Panc1 (cell line): ENCODE measurements around the gene LMF1. TPM values are rescaled to one million over a fixed set of nuclear protein-coding genes. Genes with fewer than 3 reads are reported as not detected.

Experiments
- ATAC-seq: fragments of 200-7000 bp; cut with Tn5 transposase; 2 replicates; pipeline ENCODE4 v1.9.1; 2020; ENCODE audit warnings: mild to moderate bottlenecking, moderate library complexity
- BruUV-seq: library from RNA; stranded (reverse); fragments of 400-500 nt; replicated peaks from 2 replicates; lab custom pipeline; 2021; lab: Mats Ljungman, UMichigan
- CTCF ChIA-PET: fragments of 300-600 bp; sonication (Branson Sonifier 250); formaldehyde crosslinking; loops from one replicate; lab custom pipeline; 2022; ENCODE audit warnings: antibody characterized with exemption; lab: Charles Lee
- POLR2A ChIA-PET: fragments of 300-600 bp; sonication (Branson Sonifier 250); formaldehyde crosslinking; loops from one replicate; lab custom pipeline; 2022; ENCODE audit warnings: antibody characterized with exemption; lab: Charles Lee
- DNase-seq: peaks from one replicate; pipeline ENCODE4 v3.0.0-alpha.2; 2010; ENCODE audit warnings: low read depth, low spot score
- H3K27ac ChIP-seq: 2 replicates; pipeline ENCODE4 v1.5.1; 2011; ENCODE audit warnings: mild to moderate bottlenecking, low read length, inconsistent platforms
- H3K27me3 ChIP-seq: fragments of 200-500 bp; sonication (Bioruptor generic); 2 replicates; pipeline ENCODE4 v1.6.0; 2014; ENCODE audit warnings: low read length, inconsistent platforms; ENCODE audit not compliant: control insufficient read depth, insufficient read depth
- H3K36me3 ChIP-seq: fragments of 200-500 bp; sonication (Bioruptor generic); 2 replicates; pipeline ENCODE4 v1.5.1; 2014; ENCODE audit warnings: inconsistent platforms, mild to moderate bottlenecking, low read length, moderate library complexity; ENCODE audit not compliant: control insufficient read depth, insufficient read depth
- H3K4me1 ChIP-seq: 2 replicates; pipeline ENCODE4 v1.5.1; 2011; ENCODE audit warnings: inconsistent platforms, mild to moderate bottlenecking, low read length, moderate library complexity; ENCODE audit not compliant: control insufficient read depth, insufficient read depth
- H3K4me3 ChIP-seq, 2 experiments: 2 replicates each; pipeline ENCODE4 v1.5.1; 2011 to 2012; ENCODE audit warnings: low read depth in 2 of 2, low read length in 2 of 2, mild to moderate bottlenecking in 2 of 2, inconsistent platforms in 1 of 2, moderate library complexity in 1 of 2
- H3K9me3 ChIP-seq: fragments of 200-500 bp; sonication (Bioruptor generic); 2 replicates; pipeline ENCODE4 v1.5.1; 2014; ENCODE audit warnings: low read depth, mild to moderate bottlenecking, inconsistent platforms, low read length, moderate library complexity; ENCODE audit not compliant: control insufficient read depth, insufficient read depth
- POLR2AphosphoS5 ChIP-seq: IDR thresholded peaks from 2 replicates; pipeline ENCODE4 v1.6.1; 2012; ENCODE audit warnings: mild to moderate bottlenecking, low read depth, low read length, moderate library complexity
- REST ChIP-seq, 2 experiments: IDR thresholded peaks; 2 replicates each; pipeline ENCODE4 v1.6.1; 2011 to 2012; ENCODE audit warnings: low read depth in 2 of 2, control low read depth in 1 of 2, low read length in 1 of 2, mild to moderate bottlenecking in 1 of 2, moderate library complexity in 1 of 2; ENCODE audit not compliant: insufficient read depth in 1 of 2
- SIN3A ChIP-seq: IDR thresholded peaks from 2 replicates; pipeline ENCODE4 v1.6.1; 2012; ENCODE audit warnings: low read depth, mild to moderate bottlenecking, low read length, moderate library complexity, borderline replicate concordance; ENCODE audit not compliant: insufficient read depth
- TCF7L2 ChIP-seq: IDR thresholded peaks from 2 replicates; pipeline ENCODE4 v1.6.1; 2011; ENCODE audit warnings: mild to moderate bottlenecking, low read depth, low read length, inconsistent platforms
- in situ Hi-C: cut with HindIII; loops from 2 replicates; pipeline ENCODE4 v1.10.0; 2016; ENCODE audit warnings: low sequenced_read_pairs, low pct_unique_long_range_greater_than_20kb
- intact Hi-C: fragments of 100-400 bp; cut with micrococcal nuclease; formaldehyde crosslinking; loops from one replicate; pipeline ENCODE4 v1.10.0; 2022; ENCODE audit not compliant: unreplicated experiment
- total RNA-seq: library from RNA; stranded (reverse); gene quantifications from one replicate; pipeline ENCODE4 v1.2.1, GENCODE V29; 2021; ENCODE audit not compliant: unreplicated experiment
- TF ChIP-seq, protein P1 (sequence below): fragments of 450-650 bp; IDR thresholded peaks from 2 replicates; pipeline ENCODE4 v1.5.1; 2017; ENCODE audit warnings: mild to moderate bottlenecking

Gene LMF1
- total RNA-seq, 1 experiment from 2014 or later = 24.3 TPM

DNA sequence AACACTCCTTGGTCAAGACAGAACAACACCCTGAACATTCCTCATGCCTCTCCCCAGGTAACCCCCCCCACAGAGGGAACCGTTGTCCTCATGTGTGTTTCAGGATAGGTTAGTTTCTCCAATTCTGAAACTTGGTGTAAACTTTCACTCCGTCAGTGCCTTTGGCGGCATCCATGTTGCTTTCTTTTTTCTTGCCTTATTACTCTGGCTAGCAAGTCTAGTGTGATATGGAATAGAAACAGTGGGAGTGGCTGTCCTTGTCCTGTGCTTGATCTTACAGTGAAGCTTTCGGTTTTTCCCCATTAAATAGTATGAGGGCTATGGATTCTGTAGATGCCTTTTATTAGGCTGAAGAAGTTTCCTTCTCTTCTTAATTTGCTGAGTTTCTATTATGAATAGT is 134.6 kb downstream of the LMF1 start:
- Histone ChIP-seq H3K9me3 (peaks cover 4% of the 10 kb centered on the region; the same call in 1 of the 2 replicates), H3K27me3 (no peaks in the 10 kb centered on the region), H3K36me3 (no peaks in the 10 kb centered on the region), H3K4me1 (no peaks in the 10 kb centered on the region), H3K4me3 (no peak overlapping the region), H3K27ac (no peak overlapping the region)
- CTCF ChIA-PET = no interaction called here
- BruUV-seq = no TSS peak
- intact Hi-C loops = no loop called here
- DNase-seq (no peak), ATAC-seq (no peak)
- in situ Hi-C loops = no loop called here
- POLR2A ChIA-PET = no interaction called here
- TF ChIP-seq TCF7L2 (no peak), REST (IDR thresholded peaks at IDR 0.05; ENCODE audit: insufficient read depth in 1 of 2, low read depth in 2 of 2, low read length in 1 of 2) (no peak), POLR2AphosphoS5 (no peak), SIN3A (no peak)
- TF ChIP-seq, protein P1, sequence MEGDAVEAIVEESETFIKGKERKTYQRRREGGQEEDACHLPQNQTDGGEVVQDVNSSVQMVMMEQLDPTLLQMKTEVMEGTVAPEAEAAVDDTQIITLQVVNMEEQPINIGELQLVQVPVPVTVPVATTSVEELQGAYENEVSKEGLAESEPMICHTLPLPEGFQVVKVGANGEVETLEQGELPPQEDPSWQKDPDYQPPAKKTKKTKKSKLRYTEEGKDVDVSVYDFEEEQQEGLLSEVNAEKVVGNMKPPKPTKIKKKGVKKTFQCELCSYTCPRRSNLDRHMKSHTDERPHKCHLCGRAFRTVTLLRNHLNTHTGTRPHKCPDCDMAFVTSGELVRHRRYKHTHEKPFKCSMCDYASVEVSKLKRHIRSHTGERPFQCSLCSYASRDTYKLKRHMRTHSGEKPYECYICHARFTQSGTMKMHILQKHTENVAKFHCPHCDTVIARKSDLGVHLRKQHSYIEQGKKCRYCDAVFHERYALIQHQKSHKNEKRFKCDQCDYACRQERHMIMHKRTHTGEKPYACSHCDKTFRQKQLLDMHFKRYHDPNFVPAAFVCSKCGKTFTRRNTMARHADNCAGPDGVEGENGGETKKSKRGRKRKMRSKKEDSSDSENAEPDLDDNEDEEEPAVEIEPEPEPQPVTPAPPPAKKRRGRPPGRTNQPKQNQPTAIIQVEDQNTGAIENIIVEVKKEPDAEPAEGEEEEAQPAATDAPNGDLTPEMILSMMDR = no peak

GRCh38 chr16:835373-835772 is 135.4 kb downstream of the LMF1 start:
- CTCF ChIA-PET = no interaction called here

More at GRCh38 chr16:835373-835772, 135.4 kb downstream of the LMF1 start:
- H3K27ac ChIP-seq = no peak overlapping the region
- no peak for ATAC-seq
- no peaks in the 10 kb centered on the region for H3K27me3 ChIP-seq
- BruUV-seq = no TSS peak
- H3K9me3 ChIP-seq = peaks cover 4% of the 10 kb centered on the region; the same call in 1 of the 2 replicates
- POLR2A ChIA-PET = interaction anchor here (0.5 kb wide), 1 partner anchor 208 kb away, joined by 5 read pairs; no protein-coding TSS in a partner anchor
- no peaks in the 10 kb centered on the region for H3K36me3 ChIP-seq
- in situ Hi-C loops = no loop called here
- TF ChIP-seq, protein P1 = no peak
- TF ChIP-seq REST (IDR thresholded peaks at IDR 0.05; ENCODE audit: insufficient read depth in 1 of 2, low read depth in 2 of 2, low read length in 1 of 2) (no peak), TCF7L2 (no peak), SIN3A (no peak), POLR2AphosphoS5 (no peak)
- intact Hi-C loops = no loop called here
- DNase-seq = no peak
- H3K4me3 ChIP-seq = no peak overlapping the region
- H3K4me1 ChIP-seq = no peaks in the 10 kb centered on the region
